ENCODE measurements around the gene TIMELESS.

DNA sequence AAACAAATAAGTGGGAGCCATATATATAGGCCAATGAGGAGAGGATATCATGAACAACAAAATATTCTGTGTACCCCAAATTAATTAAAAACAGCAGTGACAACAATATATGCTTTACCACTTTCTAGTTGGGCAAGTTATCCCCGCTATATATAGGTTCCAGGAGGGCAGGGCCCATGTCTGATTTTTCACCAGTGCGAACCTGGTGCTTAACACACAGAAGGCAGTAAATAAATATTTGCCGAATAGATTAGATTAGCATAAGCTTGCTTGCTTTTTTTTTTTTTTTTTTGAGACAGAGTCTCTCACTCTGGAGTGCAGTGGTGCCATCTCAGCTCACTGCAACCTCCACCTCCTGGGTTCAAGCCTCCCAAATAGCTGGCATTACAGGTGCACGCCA lies 8.6 kb upstream of the TIMELESS start:
- TF ChIP-seq CTCF (IDR thresholded peaks at IDR 0.05 in 2 of 3, conservative IDR thresholded peaks at IDR 0.05 in 1 of 3; ENCODE audit: control insufficient read depth in 2 of 3, extremely low read depth in 1 of 3, insufficient read depth in 1 of 3, low read depth in 3 of 3, low read length in 3 of 3) (no peak), SRF (IDR thresholded peaks at IDR 0.05; ENCODE audit: low read depth in 2 of 2, low read length in 2 of 2) (no peak), REST (IDR thresholded peaks at IDR 0.05; ENCODE audit: low read depth, low read length) (no peak), CREM (IDR thresholded peaks at IDR 0.05; ENCODE audit: low read depth) (no peak), POLR2A (IDR thresholded peaks at IDR 0.05; ENCODE audit: low read depth, low read length) (no peak)

All from GM12878 (cell line).